Activated CD8-positive, alpha-beta memory T cell treated with anti-CD3 and anti-CD28 coated beads, Interleukin-2, amount 50 U/mL, for 4 hours (primary cell): ENCODE results near the gene HTD2.
"Not testable (repeated sequence)": the region's sequence is repeated elsewhere in the genome, so short reads cannot be mapped to it uniquely, and the experiment has no call there.

Experiments used
- DNase-seq: peaks from one replicate; pipeline ENCODE4 v3.0.0-alpha.2; 2020

Gene HTD2

GRCh38 chr3:58333206-58334012, 27.1 kb downstream of the HTD2 start:
- DNase-seq, result peak; percentile 23

GRCh38 chr3:58334013-58334321, 27.6 kb downstream of the HTD2 start:
- no peak for DNase-seq

DNA sequence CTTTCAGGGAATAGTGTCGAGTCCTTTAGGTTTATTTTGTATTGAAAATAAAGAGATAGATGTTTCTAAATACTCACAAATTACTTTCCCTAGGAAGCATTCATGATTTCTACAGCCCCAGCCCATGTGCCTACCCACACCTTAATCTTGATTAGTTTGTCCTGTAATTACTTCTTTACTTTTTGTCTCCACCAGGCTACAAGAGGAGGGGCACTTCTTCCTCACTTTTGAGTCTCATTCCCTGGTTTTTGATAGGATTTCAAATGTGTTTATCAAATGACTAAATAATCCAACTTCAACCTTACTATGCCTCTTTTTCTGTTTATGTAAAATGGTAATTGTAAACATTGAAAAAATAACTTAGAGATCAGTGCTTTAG, 28.2 kb downstream of the HTD2 start:
- no peak for DNase-seq

DNA sequence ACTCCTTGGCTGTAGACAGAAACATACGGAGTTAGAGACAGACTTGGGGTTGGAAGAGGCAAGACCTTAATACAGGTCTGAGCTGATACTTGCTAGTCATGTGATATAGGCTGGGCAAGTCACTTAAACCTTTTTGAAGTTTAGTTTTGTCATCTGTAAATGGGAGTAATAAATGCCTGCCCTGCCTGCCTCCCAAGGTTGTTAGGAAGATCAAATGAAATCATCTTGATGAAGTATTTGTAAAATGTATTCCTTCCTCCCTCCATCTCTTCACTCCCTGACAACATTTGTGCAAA, 29.3 kb downstream of the HTD2 start:
- DNase-seq, result no peak

- no peak for DNase-seq
These were observed 30.0 kb downstream of the HTD2 start for GRCh38 chr3:58336135-58336882.

DNA sequence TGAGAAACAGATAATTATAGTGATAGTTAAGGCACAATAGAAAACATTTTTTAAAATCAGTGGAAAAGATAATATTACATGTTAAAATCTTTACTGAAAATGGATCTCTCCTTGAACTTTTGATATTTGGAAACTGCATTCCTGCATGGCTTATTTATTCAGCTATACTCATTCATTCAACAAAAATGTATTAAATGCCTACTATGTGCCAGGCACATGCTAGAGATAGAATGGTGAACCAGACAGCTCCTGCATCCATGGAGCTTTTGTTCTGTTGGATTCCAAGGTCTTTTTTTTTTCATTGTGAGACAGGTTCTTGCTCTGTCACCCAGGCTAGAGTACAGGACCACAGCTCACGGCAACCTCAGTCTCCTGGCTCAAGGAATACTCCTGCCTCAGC, 30.9 kb downstream of the HTD2 start:
- DNase-seq, result no peak

- DNase-seq, result not testable (repeated sequence)
These were observed 32.8 kb downstream of the HTD2 start for GRCh38 chr3:58339146-58339545.

GRCh38 chr3:58340594-58341244, 34.4 kb downstream of the HTD2 start:
- no peak for DNase-seq

GRCh38 chr3:58341376-58341775, 35.1 kb downstream of the HTD2 start:
- DNase-seq, result no peak

GRCh38 chr3:58342676-58343075, 36.4 kb downstream of the HTD2 start:
- DNase-seq, result no peak

DNA sequence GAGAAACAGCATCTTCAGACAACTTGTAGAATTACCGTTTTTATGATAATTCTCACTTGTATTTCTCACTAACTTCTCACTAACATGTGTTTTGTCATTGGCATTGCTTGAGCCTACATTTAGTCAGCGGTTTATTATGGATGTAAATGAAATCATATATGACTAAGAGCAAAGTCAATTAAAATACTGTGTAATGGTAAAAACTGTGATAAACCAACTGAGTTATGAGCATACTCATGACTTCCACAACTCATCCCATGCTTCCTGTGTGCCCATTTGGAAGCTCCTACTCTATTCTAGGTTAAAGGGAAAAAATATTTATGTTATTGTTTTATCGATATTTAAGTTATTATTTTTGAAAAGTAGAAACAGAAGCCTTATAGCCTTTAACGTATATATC, 39.1 kb downstream of the HTD2 start:
- no peak for DNase-seq

DNA sequence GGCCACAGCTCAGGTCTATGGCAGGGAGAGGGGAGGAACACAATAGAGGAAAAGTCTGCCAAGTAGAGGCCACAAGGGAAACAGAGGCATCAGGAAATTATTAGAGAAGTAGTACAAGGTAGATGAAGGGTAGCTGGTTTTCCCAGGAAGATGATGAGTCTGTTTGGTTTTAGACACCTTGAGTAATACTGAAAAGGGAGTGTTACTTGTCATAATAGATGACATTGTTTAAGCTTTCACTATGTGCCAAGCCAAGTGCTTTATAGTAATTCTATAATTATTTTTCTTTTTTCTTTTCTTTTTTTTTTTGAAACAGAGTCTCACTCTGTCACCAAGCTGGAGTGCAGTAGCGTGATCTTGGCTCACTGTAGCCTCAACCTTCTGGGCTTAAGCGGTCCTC, 40.0 kb downstream of the HTD2 start:
- no peak for DNase-seq

GRCh38 chr3:58347984-58348383, 41.7 kb downstream of the HTD2 start:
- no peak for DNase-seq

DNA sequence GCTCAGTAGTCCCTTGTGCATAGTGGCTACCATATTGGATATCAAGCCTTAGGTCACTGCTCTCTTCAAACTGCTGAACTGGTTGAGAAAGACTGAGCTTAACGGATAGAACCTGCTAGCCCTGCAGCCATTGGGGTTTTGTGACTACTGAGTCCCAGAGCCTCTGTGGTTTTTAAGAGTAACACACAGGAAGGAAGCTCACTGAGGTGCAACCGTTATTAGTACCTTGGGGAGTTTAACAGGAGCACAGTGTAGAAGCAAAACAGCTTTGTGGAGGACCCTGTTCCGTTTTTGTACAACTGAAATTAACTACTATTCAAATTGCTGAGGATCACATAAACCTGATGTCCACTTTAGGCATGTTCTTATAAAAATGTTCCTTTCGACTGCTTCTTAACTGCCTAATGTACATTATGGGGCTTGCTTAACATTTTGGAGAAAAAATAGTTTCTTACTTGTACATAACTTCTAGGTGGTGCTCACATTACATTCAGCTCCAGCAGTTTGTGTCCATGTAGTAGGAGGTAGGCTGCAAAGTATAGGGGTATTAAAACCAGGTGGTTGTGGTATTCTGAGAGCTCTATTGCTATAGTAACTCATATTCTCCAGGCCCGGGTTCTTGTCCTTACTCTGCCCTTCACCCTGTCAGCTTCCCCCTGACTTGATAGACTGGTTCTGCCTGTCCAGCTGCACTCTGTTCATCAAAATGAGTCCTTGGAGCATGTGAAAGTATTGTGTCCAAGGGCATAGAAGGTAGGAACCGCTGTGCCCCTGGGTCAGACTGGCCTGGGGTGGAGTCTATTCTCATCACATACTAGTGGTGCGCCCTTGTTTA, 43.7 kb downstream of the HTD2 start:
- no peak for DNase-seq

DNA sequence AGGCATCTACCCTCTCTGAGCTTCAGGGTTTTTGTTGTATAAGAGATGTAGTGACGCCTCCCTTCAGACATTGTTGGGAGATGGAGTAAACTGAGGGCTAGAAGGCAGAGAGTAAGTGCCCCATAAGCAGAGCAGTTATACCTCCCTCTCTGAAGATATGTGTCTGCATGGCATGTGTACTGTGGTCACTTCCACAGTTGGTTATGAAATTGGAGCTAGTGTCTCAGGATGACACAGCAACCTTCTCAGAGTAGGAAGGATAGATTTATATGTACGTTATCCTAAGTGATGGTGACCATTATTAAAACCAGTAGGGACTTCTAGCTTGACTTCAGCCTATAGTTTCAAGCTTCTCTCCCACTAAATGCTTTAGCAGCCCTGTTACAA, 44.3 kb downstream of the HTD2 start:
- no peak for DNase-seq

GRCh38 chr3:58351920-58352319, 45.6 kb downstream of the HTD2 start:
- DNase-seq, result no peak

DNA sequence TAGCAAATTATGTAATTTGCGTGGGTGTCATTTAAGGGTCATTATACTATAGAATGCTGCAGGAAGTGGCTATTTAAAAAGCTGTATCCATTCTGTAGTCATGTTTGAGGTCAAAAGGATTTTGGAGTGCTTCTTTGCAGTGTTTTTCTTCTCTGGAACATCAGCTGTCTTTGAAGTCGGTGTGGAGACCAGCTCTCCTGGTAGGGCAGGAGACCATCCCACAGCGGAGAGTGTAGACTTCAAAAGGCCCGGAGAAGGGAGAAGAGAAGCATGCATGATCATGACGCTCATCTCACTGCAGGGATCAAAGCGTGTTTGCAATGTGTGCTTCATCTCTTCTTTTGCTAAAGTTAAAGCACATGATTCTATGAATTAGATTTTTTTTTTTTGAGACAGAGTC, 46.3 kb downstream of the HTD2 start:
- no peak for DNase-seq

DNA sequence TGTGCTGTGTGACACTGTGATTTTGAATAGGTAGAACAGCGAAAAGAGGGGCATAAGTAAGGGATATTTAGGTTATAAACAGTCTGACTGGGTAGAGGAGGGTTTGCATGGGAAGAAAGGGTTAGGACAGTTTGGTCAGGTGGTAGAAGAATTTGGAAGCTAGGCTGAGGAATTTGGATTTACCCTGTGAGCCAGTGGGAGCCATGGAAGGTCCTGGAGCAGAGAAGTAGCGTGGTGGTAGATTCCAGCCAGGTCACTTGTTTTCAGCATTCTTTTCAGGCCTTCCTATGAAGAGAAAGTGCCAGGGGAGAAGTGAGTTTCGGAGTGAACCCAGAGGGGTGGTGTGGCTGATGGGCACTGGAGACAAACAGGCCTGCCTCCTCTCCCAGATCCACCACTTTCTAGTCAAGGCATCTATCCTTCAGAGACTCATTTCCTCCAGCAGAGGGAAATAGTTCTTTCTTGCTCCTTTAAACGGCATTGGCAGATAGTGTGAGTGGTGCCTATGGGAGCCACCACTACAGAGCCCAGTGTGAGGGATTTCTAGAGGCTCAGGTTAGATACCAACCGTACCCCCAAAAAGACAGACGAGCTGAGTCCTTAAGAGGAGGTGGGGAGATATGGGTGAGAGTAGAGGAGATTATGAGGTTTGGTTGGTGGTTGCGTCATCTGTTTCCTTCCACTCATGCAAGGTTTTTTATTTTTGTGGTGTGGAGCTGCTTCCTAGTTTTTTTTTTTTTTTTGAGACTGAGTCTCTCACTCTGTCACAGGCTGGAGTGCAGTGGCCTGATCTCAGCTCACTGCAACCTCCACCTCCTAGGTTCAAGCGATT, 47.6 kb downstream of the HTD2 start:
- peak; percentile 20 for DNase-seq

- DNase-seq, result no peak
These were observed 48.9 kb downstream of the HTD2 start for GRCh38 chr3:58355179-58355578.

- DNase-seq, result no peak
These were observed 49.7 kb downstream of the HTD2 start for GRCh38 chr3:58356054-58356453.

DNA sequence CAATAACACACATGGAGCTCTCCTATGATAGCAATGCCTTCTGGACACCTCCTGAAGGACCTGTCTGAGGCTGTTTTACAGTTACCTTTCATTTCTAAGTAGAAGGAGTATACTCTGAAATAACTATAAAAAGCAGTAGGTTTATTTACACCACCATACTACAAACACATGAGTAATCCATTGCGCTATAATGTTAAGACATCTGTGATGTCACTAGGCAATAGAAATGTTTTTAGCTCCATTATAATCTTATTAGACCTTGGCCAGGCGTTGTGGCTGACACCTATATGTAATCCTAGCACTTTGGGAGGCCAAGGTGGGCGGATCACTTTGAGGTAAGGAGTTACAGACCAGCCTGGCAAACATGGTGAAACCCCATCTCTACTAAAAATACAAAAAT, 51.1 kb downstream of the HTD2 start:
- DNase-seq, result no peak

DNA sequence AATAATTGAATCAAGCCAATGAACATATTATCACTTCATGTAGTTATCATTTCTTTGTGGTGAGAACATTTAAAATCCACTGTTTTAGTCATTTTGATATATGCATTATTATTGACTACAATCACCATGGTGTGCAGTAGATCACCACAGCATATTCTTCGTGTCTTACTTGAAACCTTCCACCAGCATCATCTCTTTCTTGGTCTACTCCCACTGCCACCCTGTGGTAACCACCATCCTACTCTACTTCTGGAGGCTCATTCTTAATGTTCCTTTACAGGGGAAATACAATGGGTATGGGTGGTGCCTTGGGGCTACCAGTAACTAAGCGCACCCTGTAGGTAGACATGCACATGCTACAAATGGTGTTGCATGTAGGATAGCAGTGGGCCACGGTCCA, 51.8 kb downstream of the HTD2 start:
- DNase-seq, result no peak

- no peak for DNase-seq
These were observed 52.5 kb downstream of the HTD2 start for GRCh38 chr3:58358808-58359207.
